Fibroblast of pulmonary artery (primary cell): ENCODE data around the gene MSH3.

Source experiments
- DNase-seq: peaks from one replicate; pipeline ENCODE4 v3.0.0-alpha.2; 2010; ENCODE audit warnings: low read depth
- H3K4me3 ChIP-seq: replicated peaks from 2 replicates; pipeline ENCODE4 v1.5.1; 2011; ENCODE audit warnings: low read depth, mild to moderate bottlenecking, control low read depth, low read length, moderate library complexity
- TF ChIP-seq, protein P1 (sequence below): IDR thresholded peaks from 2 replicates; pipeline ENCODE4 v1.5.1; 2011; ENCODE audit warnings: mild to moderate bottlenecking, control low read depth, low read length, inconsistent platforms; ENCODE audit errors: missing control alignments

The MSH3 gene

DNA sequence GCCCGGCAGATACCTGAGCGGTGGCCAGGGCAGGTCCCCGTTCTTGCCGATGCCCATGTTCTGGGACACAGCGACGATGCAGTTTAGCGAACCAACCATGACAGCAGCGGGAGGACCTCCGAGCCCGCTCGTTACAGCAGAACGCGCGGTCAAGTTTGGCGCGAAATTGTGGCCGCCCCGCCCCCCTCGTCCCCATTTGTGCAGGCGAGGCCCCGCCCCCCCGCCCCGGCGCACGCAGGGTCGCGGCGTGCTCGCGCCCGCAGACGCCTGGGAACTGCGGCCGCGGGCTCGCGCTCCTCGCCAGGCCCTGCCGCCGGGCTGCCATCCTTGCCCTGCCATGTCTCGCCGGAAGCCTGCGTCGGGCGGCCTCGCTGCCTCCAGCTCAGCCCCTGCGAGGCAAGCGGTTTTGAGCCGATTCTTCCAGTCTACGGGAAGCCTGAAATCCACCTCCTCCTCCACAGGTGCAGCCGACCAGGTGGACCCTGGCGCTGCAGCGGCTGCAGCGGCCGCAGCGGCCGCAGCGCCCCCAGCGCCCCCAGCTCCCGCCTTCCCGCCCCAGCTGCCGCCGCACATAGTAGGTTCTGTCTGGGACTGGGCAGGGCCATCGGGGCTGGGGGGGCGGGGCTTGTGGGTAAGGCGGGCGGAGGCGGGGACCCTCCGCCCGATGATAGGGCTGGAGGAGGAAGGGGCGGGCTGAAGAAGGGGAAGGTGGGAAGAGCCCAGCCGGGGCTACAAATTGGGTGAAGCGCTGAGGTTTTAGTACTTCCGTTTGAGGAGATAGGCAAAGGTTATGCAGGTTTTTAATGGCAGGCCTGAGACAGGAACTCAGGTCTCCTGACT, at the start of gene MSH3, which contains the start of gene DHFR:
TSS of gene MSH3 (plus strand) at position 262 of the 840 bp plus-strand sequence. CDS start at position 338, 76 bp downstream.
TSS of gene DHFR (minus strand) at position 593 of the 840 bp plus-strand sequence. CDS start at position 99, 494 bp downstream.
- peak; percentile 90 for DNase-seq
- H3K4me3 ChIP-seq: peak within 1 kb of the TSS; percentile 77
- TF ChIP-seq, protein P1, sequence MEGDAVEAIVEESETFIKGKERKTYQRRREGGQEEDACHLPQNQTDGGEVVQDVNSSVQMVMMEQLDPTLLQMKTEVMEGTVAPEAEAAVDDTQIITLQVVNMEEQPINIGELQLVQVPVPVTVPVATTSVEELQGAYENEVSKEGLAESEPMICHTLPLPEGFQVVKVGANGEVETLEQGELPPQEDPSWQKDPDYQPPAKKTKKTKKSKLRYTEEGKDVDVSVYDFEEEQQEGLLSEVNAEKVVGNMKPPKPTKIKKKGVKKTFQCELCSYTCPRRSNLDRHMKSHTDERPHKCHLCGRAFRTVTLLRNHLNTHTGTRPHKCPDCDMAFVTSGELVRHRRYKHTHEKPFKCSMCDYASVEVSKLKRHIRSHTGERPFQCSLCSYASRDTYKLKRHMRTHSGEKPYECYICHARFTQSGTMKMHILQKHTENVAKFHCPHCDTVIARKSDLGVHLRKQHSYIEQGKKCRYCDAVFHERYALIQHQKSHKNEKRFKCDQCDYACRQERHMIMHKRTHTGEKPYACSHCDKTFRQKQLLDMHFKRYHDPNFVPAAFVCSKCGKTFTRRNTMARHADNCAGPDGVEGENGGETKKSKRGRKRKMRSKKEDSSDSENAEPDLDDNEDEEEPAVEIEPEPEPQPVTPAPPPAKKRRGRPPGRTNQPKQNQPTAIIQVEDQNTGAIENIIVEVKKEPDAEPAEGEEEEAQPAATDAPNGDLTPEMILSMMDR: no peak

DNA sequence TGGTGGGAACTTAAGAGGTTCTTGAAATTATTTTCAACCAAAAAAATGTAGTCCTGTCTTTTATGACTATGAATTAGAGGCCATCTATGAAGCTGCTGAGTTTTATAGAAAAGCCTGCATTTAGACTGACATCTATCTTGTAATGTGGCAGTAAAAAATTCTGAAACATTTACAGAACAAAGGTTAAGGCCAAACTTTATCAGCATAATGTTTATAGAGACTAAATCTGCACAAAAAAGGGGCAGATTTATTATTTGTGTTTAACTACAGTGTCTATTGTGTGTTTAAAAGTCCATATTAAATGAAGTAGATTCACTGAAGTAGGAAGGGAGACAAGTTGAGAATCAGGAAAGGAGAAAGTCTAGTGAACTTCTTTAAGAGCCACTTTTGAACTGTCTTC, 47.1 kb upstream of the MSH3 start:
- no peak overlapping the region for H3K4me3 ChIP-seq
- TF ChIP-seq, protein P1: no peak
- DNase-seq: no peak

DNA sequence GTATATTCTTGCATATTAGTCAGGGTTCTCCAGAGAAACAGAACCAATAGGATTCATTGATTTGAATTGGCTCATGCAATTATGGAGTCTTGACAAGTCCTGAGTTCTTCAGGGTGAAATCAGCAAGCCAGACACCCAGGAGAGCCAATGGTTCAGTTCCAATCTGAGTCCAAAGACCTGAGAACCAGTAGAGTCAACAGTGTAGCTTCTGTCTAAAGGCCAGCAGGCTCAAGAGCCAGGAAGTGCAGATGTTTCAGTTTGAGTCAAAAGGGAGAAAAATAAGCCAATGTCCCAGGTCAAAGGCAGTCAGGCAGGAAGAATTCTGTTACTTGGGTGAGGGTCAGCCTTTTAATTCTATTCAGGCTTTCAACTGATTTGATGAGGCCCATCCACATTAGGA, 46.6 kb upstream of the MSH3 start:
- TF ChIP-seq, protein P1: no peak
- no peak overlapping the region for H3K4me3 ChIP-seq
- no peak for DNase-seq

DNA sequence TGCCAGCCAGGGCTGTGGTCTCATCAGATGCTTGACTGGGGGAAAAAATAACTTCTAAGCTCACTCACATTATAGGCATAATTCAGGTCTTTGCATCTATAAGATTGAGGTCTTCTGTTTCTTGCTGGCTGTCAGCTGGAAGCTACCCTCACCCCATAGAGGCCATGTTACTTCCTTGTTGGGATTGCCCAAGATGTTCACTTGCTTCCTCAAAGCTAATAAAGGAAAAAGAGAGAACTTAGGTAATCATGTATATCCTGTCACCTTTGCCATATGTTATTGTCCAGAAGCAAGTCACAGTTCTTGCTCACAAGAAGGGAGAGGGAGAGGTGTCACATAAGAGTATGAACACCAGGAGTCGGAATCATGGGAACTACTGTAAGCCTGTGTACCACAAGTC, 45.7 kb upstream of the MSH3 start:
- no peak overlapping the region for H3K4me3 ChIP-seq
- TF ChIP-seq, protein P1: no peak
- DNase-seq: no peak

DNA sequence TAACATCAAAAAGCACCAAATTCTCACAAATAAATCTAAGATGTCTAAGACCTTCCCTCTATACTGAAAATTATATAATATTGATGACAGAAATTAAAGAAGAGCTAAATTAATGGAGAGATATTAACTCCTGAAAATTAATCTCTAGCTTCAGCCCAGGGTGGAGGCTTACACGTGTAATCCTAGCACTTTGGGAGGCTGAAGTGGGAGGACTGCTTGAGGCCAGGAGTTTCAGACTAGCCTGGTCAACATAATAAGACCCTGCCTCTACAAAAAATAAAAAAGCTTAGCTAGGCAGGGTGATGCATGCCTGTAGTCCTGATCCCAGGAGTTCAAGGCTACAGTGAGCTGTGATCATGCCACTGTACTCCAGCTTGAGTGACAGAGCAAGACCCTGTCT, 44.8 kb upstream of the MSH3 start:
- no peak for DNase-seq
- no peak overlapping the region for H3K4me3 ChIP-seq
- TF ChIP-seq, protein P1: no peak

DNA sequence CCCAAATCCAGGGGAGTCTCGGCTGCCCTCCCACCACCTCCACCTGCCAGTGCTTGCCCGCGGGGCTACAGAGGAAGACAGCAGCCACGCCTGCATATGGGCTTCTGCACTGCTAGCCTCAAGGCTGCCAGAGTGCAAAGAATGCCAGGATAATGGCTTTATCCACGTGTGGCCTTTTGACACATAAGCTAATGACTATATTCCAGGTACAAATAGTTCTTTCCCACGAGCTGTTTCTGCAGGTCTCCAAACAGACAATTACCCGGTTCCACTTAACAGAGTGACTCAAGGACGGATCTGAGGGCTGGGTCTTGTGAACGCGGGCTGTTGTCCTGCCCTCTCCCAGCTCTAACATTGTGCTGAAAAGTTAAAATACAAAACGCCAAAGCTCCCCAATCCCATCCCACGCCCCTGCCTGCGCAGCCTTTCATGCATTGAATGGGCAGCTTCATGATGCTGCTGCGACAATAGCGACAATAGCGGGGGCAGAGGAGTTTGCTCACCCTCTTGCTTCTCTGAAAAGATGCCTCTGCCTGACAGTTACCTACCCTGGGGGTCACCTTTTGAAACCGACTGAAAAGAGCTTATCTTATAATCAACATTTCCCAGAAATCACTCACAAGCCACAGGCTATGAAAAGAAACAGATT, 39.1 kb upstream of the MSH3 start:
- DNase-seq: no peak
- no peak overlapping the region for H3K4me3 ChIP-seq
- TF ChIP-seq, protein P1: no peak
